T-helper 2 cell treated with Interferon-gamma antibody and Interleukin-4, amounts not matched to agents 100 ng/mL and 5 ng/mL, for 36 hours (primary cell): ENCODE results near the gene FITM1. TPM values are rescaled to one million over a fixed set of nuclear protein-coding genes. Genes with fewer than 3 reads are reported as not detected.

Experiments
- intact Hi-C: fragments of 100-400 bp; cut with micrococcal nuclease; formaldehyde crosslinking; loops from one replicate; pipeline ENCODE4 v1.15.1; 2023
- total RNA-seq: library from RNA; stranded (reverse); gene quantifications from 2 replicates; pipeline ENCODE4 v1.2.3, GENCODE V29; 2022

Gene FITM1
- total RNA-seq, 1 donor from 2014 or later = 1.1 TPM

DNA sequence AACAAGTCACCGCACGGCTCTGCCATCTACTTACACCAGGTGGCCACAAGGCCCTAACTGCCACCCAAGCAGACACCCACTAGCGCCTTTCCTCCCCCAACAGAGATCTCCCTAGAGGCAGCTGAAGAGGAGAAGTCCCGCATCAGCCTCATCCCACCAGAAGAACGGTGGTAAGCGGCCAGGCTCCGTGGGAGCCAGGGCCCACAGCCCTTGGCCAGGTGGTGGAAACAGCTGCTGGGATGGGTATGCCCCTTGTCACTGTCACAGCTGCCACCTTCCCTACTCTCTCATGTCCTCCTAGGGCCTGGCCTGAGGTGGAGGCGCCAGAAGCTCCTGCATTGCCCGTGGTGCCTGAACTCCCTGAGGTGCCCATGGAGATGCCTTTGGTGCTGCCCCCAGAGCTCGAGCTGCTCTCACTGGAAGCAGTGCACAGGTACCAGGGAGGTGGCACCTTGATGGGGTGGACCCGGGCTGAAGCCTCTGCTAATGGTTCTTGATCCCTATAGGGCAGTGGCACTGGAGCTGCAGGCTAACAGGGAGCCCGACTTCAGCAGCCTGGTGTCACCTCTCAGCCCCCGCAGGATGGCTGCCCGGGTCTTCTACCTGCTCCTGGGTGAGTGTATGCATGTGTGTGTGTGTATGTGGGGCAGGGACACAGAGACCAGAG lies 49.0 kb downstream of the FITM1 start:
- intact Hi-C loops = no loop called here

DNA sequence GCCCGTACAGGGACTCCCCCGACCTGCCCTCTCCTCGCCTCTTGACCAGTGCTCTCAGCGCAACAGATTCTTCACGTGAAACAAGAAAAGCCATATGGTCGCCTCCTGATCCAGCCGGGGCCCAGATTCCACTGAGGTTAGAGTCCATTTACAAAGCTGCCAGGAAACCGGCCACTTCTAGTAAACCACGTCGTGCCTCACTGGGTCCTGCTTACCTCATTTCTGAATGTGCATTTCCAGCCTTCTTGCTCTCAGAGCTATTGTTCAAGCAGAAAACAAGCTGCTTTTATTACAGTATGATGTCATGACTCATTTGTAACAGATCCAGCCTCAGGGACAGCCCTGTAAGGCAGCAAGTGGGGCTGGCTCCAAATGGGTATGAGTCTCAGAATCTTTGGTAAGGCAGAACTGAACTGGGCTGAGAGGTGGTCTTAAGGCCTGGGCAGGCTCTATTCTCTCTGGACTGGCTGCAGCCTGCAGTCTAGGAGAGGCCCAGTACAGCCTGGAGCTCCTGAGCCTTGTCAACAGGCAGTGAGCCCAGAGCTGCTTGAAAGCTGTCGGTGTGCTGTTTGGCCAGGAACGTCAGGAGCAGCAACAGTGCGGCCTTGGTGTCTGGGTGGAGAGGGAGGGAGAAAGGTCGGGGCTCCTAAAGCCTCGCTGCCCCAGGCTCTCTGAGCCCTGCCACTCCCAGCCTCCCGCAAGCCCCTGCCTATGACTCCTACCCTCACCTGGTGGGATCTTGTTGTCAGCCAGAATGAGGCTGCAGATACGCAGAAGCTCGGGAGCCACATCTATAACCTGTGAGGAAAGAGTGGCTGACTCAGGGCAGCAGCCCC lies 49.7 kb downstream of the FITM1 start:
- intact Hi-C loops = no loop called here

DNA sequence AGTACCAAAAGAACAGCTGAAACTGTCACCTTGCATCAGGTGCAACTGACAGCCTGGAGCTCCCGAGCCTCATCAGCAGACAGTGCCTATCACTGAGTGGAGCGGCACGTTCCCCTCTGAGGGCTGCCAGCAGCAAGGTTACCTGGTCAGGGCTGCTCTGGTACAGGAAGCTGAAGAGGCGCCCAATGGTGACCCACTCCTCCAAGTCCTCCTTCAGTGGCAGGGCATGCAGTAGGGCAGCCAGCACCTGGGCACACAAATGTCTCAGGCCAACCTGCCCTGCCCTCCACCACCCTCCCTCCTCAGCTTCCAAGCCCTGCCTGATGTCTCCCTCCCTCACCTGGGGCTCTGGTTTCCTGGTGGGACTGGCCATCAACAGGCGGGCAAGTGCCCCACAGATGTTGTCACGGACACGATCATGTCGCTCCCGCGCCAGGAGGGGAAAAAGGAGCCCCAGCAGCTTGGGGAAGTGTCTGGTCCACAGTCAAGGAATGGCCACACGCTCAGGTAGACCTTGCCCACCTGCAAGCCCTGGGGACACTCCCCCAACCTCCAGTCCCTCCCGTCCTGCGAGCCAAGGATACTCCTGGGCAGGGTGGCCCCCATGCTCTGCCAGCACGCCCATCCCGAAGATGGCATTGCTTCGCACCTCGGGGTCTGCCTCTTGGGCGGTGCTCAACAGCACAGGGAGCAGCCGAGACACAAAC lies 51.1 kb downstream of the FITM1 start:
- intact Hi-C loops = no loop called here

Other genes starting within 250 kb of the FITM1 start
- gene DHRS4, start 176.9 kb upstream of the FITM1 start, total RNA-seq = 23.6 and 23.9 TPM in 2 replicates
- 26.9 and 27.5 TPM in 2 replicates for gene DHRS4L2, start 141.7 kb upstream of the FITM1 start, total RNA-seq
- gene CARMIL3, start 78.7 kb upstream of the FITM1 start, total RNA-seq = 0.73 and 0.82 TPM in 2 replicates
- not detected in 2 replicates for gene CPNE6, start 59.1 kb upstream of the FITM1 start, total RNA-seq
- gene PCK2, start 36.3 kb upstream of the FITM1 start, total RNA-seq = 55.4 and 60.4 TPM in 2 replicates
- 81.8 and 84.9 TPM in 2 replicates for gene DCAF11, start 15.9 kb upstream of the FITM1 start, total RNA-seq
- gene NRL, start 15.7 kb upstream of the FITM1 start, total RNA-seq = 2.4 and 2.9 TPM in 2 replicates
- 517 and 520 TPM in 2 replicates for gene PSME1, start 5.5 kb downstream of the FITM1 start, total RNA-seq
- gene EMC9, start 10.9 kb downstream of the FITM1 start, total RNA-seq = 22.1 and 23.3 TPM in 2 replicates
- 725 and 729 TPM in 2 replicates for gene PSME2, start 16.0 kb downstream of the FITM1 start, total RNA-seq
- 128 and 138 TPM in 2 replicates for gene RNF31, start 16.8 kb downstream of the FITM1 start, total RNA-seq
- gene IRF9, start 30.6 kb downstream of the FITM1 start, total RNA-seq = 264 and 265 TPM in 2 replicates
- gene REC8, start 41.4 kb downstream of the FITM1 start, total RNA-seq = 66.0 and 68.7 TPM in 2 replicates
- 50.2 and 55.0 TPM in 2 replicates for gene IPO4, start 58.2 kb downstream of the FITM1 start, total RNA-seq
- gene TM9SF1, start 64.8 kb downstream of the FITM1 start, total RNA-seq = 41.2 and 42.6 TPM in 2 replicates
- gene TSSK4, start 75.0 kb downstream of the FITM1 start, total RNA-seq = 0.34 and 0.39 TPM in 2 replicates
- gene CHMP4A, start 82.8 kb downstream of the FITM1 start, total RNA-seq = 85.8 and 90.3 TPM in 2 replicates
- gene MDP1, start 85.4 kb downstream of the FITM1 start, total RNA-seq = 11.1 and 13.8 TPM in 2 replicates
- 191 and 199 TPM in 2 replicates for gene NEDD8, start 101.7 kb downstream of the FITM1 start, total RNA-seq
- gene GMPR2, start 102.3 kb downstream of the FITM1 start, total RNA-seq = 59.8 and 60.9 TPM in 2 replicates
- gene TINF2, start 112.0 kb downstream of the FITM1 start, total RNA-seq = 129 and 136 TPM in 2 replicates
- 4.1 and 5.6 TPM in 2 replicates for gene TGM1, start 132.5 kb downstream of the FITM1 start, total RNA-seq
- gene RABGGTA, start 140.9 kb downstream of the FITM1 start, total RNA-seq = 45.9 and 54.4 TPM in 2 replicates
- gene DHRS1, start 169.1 kb downstream of the FITM1 start, total RNA-seq = 20.7 and 29.6 TPM in 2 replicates
- gene NOP9, start 169.2 kb downstream of the FITM1 start, total RNA-seq = 41.3 and 41.6 TPM in 2 replicates
- gene CIDEB, start 177.3 kb downstream of the FITM1 start, total RNA-seq = 28.6 and 29.5 TPM in 2 replicates
- gene LTB4R2, start 179.5 kb downstream of the FITM1 start, total RNA-seq = 16.6 and 17.5 TPM in 2 replicates
- gene LTB4R, start 180.8 kb downstream of the FITM1 start, total RNA-seq = 19.2 and 23.4 TPM in 2 replicates
- gene ADCY4, start 204.4 kb downstream of the FITM1 start, total RNA-seq = 3.5 and 5.8 TPM in 2 replicates
- 29.7 and 34.6 TPM in 2 replicates for gene RIPK3, start 209.3 kb downstream of the FITM1 start, total RNA-seq
- gene NFATC4, start 237.5 kb downstream of the FITM1 start, total RNA-seq = 0.09 TPM in 1 of 2 replicates, not detected in the other